Psoas muscle (tissue), 8 donors: ENCODE data around the gene NEK7. TPM values are rescaled to one million over a fixed set of nuclear protein-coding genes. Genes with fewer than 3 reads are reported as not detected.

Experiments
- ATAC-seq, 4 donors: fragments of 200-7000 bp; cut with Tn5 transposase; one replicate each; pipeline ENCODE4 v1.9.1; 2020; ENCODE audit warnings: moderate library complexity in 3 of 4, mild to moderate bottlenecking in 2 of 4
- DNase-seq, 2 donors: peaks; one replicate each; pipeline ENCODE4 v3.0.0-alpha.2; 2020
- H3K27ac ChIP-seq: fragments of 200-600 bp; one replicate; pipeline ENCODE4 v1.8.0; 2022
- H3K27me3 ChIP-seq, 3 donors: fragments of 200-600 bp in 1 of 3; one replicate each; pipeline versions ENCODE4 v1.6.1 to v1.8.0; 2013 to 2022; ENCODE audit warnings: low read length in 2 of 3, mild to moderate bottlenecking in 2 of 3, moderate library complexity in 1 of 3; ENCODE audit not compliant: insufficient read depth in 3 of 3
- H3K36me3 ChIP-seq, 2 donors: fragments of 200-600 bp in 1 of 2; one replicate each; pipeline versions ENCODE4 v1.6.1 to v1.8.0; 2013 to 2022; ENCODE audit warnings: low read depth in 1 of 2, mild to moderate bottlenecking in 1 of 2, moderate library complexity in 1 of 2; ENCODE audit not compliant: insufficient read depth in 1 of 2
- H3K4me1 ChIP-seq: fragments of 200-600 bp; one replicate; pipeline ENCODE4 v1.8.0; 2022
- H3K4me3 ChIP-seq: fragments of 200-600 bp; one replicate; pipeline ENCODE4 v1.8.0; 2022; ENCODE audit warnings: mild to moderate bottlenecking
- H3K9me3 ChIP-seq: fragments of 200-600 bp; one replicate; pipeline ENCODE4 v1.8.0; 2022
- WGBS, 3 donors: extraction: QIAGEN DNeasy Blood & Tissue Kit; methylation state at CpG; one replicate each; pipeline versions ENCODE4 v1.1.6 to v1.1.7; 2013; 5-methylcytosine and 5-hydroxymethylcytosine counted together
- intact Hi-C, 2 donors: fragments of 100-400 bp; cut with DNase I; formaldehyde crosslinking; loops; one replicate each; pipeline versions ENCODE4 v1.11.0 to v1.14.2; 2022
- polyA plus RNA-seq, 3 donors: library from polyadenylated mRNA; stranded (reverse); fragments of 200-250 nt; gene quantifications; one replicate each; pipeline ENCODE4 v1.2.3, GENCODE V29; 2013
- total RNA-seq, 4 donors: library from RNA; stranded (reverse); fragmentation: NEBNext Ultra II Directional in 2 of 4; extraction: Animal tissue kit (Norgen Biotek cat#: 25700) in 2 of 4; gene quantifications; one replicate each; pipeline versions ENCODE4 v1.2.1 to v1.2.4, GENCODE V29; 2021 to 2023
- TF ChIP-seq, protein P1 (sequence below): fragments of 200-600 bp; IDR thresholded peaks from one replicate; pipeline ENCODE4 v1.8.0; 2022; ENCODE audit warnings: antibody characterized with exemption
- donor health status: healthy with polysubstance abuse.
- donor health status: DM: no; HTN: no; CAD: no; lungs with moderate emphysema.
- donor health status: Bipolar disorder and iron deficiency.
- donor health status: healthy.
- donor health status: DM: yes; HTN: yes; CAD: no.
- donor health status: DM: no; HTN: no; CAD: no.
- donor health status: DM: no; HTN: no; CAD: no.
- donor health status: DM: yes; HTN: yes; CAD: no.

The NEK7 gene
- total and polyA plus RNA-seq, 7 donors: 10.1 to 88.2 (median 61.3) TPM

DNA sequence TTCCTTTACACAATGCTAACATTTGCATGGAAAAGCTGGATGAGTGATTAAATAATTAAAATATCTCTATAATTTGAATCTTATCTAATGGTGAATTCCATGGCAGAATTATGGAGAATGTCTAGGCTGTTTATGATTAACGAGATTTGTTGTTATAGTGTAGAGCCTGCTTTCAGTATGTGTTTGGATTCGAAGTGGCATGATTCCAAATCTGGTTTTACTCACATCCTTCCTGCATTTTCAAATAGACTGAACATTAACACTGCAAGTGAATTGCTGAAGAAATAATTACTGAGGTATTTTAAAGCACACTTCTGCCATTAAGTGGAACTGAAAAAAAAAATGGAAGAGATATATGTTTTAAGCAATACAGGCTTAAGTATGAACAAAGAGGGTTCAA, 5.1 kb upstream of the NEK7 start:
- Histone ChIP-seq H3K9me3 (no peaks in the 10 kb centered on the region), H3K4me3 (no peak overlapping the region), H3K27ac (peak overlapping the region; percentile 87), H3K36me3 (no peaks in the 10 kb centered on the region), H3K4me1 (peaks cover 41% of the 10 kb centered on the region), H3K27me3 (no peaks in the 10 kb centered on the region)
- DNase-seq: no peak
- intact Hi-C loops: loop anchor here in 1 of 2 donors (10.0 kb wide), 2 partner anchors 67 to 247 kb away; partner anchors contain the start of gene C1orf53
- ATAC-seq: no peak
- WGBS, 3 donors: 60 to 69% (median 66%) methylated on average over 2 of the region's 2 CpGs
- TF ChIP-seq, protein P1, sequence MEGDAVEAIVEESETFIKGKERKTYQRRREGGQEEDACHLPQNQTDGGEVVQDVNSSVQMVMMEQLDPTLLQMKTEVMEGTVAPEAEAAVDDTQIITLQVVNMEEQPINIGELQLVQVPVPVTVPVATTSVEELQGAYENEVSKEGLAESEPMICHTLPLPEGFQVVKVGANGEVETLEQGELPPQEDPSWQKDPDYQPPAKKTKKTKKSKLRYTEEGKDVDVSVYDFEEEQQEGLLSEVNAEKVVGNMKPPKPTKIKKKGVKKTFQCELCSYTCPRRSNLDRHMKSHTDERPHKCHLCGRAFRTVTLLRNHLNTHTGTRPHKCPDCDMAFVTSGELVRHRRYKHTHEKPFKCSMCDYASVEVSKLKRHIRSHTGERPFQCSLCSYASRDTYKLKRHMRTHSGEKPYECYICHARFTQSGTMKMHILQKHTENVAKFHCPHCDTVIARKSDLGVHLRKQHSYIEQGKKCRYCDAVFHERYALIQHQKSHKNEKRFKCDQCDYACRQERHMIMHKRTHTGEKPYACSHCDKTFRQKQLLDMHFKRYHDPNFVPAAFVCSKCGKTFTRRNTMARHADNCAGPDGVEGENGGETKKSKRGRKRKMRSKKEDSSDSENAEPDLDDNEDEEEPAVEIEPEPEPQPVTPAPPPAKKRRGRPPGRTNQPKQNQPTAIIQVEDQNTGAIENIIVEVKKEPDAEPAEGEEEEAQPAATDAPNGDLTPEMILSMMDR: no peak

DNA sequence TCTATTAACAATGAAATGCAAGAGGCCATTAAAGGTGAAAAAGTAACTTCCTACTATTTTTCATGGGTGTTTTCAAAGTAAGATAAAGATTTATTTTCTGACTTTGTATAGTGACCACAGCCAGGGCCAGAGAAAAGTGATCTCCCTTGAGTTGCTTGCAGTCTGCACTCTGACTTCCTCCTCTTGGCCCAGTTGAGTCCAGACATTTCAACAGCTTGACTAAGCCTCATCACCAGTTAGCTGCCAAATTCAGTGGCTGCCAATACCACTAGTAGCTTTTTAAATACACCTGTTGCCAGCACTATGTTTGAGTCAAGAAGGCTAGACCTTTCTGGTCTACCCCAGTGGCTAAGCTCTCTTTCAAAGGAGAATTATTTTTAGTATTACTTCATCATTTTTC, 3.7 kb upstream of the NEK7 start:
- Histone ChIP-seq H3K4me1 (peaks cover 44% of the 10 kb centered on the region), H3K27ac (peak overlapping the region; percentile 87), H3K27me3 (no peaks in the 10 kb centered on the region), H3K4me3 (no peak overlapping the region), H3K36me3 (no peaks in the 10 kb centered on the region), H3K9me3 (no peaks in the 10 kb centered on the region)
- intact Hi-C loops: loop anchor here in 1 of 2 donors (10.0 kb wide), 2 partner anchors 68 to 248 kb away; partner anchors contain the start of gene C1orf53
- TF ChIP-seq, protein P1: no peak
- peak; percentile 46 to 54 for DNase-seq
- peak; percentile 77 to 84 (median 82) for ATAC-seq

DNA sequence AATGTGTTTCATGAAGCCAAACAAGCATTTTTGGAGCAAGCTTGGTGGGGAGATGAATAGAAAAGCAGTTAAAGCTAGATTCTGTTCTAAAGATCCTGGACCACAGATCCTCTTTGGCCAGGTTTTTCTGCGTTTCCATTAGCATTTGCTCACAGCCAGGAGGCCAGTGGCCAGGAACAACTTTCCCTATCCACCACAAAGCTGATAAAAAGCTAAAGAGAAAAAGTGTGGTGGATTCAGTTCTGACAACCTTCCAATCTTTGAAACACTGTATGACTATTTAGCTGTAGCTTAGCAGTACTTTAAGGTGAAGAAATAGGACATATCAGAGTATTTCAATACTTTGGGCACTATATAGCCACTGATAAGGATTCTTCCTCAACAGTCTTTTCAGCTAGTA, 3.0 kb upstream of the NEK7 start:
- H3K27ac ChIP-seq: peak overlapping the region; percentile 87
- DNase-seq: no peak
- peaks cover 49% of the 10 kb centered on the region for H3K4me1 ChIP-seq
- 67 to 86% (median 82%) methylated on average over 1 of the region's 1 CpG for WGBS, 3 donors
- H3K4me3 ChIP-seq: no peak overlapping the region
- no peaks in the 10 kb centered on the region for H3K27me3 ChIP-seq
- H3K36me3 ChIP-seq: no peaks in the 10 kb centered on the region
- intact Hi-C loops: loop anchor here in 1 of 2 donors (10.0 kb wide), 2 partner anchors 69 to 249 kb away; partner anchors contain the start of gene C1orf53
- no peak for ATAC-seq
- H3K9me3 ChIP-seq: no peaks in the 10 kb centered on the region
- TF ChIP-seq, protein P1: no peak

DNA sequence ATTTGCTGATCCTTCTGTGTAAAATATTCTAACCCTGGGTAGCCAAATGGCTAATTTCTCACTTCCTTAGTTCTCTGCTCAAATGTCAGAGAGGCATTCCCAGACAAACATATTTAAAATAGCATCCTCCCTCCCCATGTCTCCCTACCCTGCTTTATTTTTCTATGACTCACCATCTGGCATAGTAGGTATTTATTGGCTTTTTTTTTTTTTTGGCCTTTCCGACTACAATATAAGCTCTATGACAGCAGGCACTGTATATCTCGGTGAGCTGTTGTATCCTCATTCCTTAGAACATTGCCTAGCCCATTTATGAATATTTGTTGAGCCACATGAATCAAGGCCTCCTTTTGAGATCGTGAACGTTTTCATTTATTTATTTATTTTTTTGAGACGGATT, 1.5 kb upstream of the NEK7 start:
- H3K27me3 ChIP-seq: no peaks in the 10 kb centered on the region
- intact Hi-C loops: loop anchor here in 1 of 2 donors (10.0 kb wide), 2 partner anchors 70 to 250 kb away; partner anchors contain the start of gene C1orf53
- peak overlapping the region; percentile 87 for H3K27ac ChIP-seq
- DNase-seq (no peak), ATAC-seq (no peak)
- peaks cover 58% of the 10 kb centered on the region for H3K4me1 ChIP-seq
- TF ChIP-seq, protein P1: no peak
- no peaks in the 10 kb centered on the region for H3K36me3 ChIP-seq
- H3K4me3 ChIP-seq: no peak overlapping the region
- 68 to 80% (median 73%) methylated on average over 5 of the region's 5 CpGs for WGBS, 3 donors
- no peaks in the 10 kb centered on the region for H3K9me3 ChIP-seq
